CD14-positive monocyte (primary cell): Measurements from ENCODE around the gene BLOC1S1. TPM values are rescaled to one million over a fixed set of nuclear protein-coding genes. Genes with fewer than 3 reads are reported as not detected.

Experiments
- DNase-seq, 3 donors: peaks; one replicate each; pipeline ENCODE4 v3.0.0-alpha.2; 2011 to 2022
- H2AFZ ChIP-seq: 2 replicates; pipeline ENCODE4 v1.6.0; 2012; ENCODE audit warnings: mild to moderate bottlenecking, low read depth, low read length, inconsistent platforms; ENCODE audit not compliant: insufficient read depth, poor library complexity, severe bottlenecking
- H3K27ac ChIP-seq, 2 donors: 1 replicate in 1 of 2; 2 replicates in 1 of 2; pipeline ENCODE4 v1.5.1; 2012 to 2013; ENCODE audit warnings: low read length in 2 of 2, control low read depth in 1 of 2, inconsistent platforms in 1 of 2, low read depth in 1 of 2, mild to moderate bottlenecking in 1 of 2
- H3K27me3 ChIP-seq, 2 donors: one replicate each; pipeline versions ENCODE4 v1.6.0 to v1.6.1; 2011 to 2013; ENCODE audit warnings: low read length in 2 of 2; ENCODE audit not compliant: control insufficient read depth in 2 of 2, insufficient read depth in 2 of 2
- H3K36me3 ChIP-seq, 2 donors: replicated peaks in 1 of 2; 1 replicate in 1 of 2; 2 replicates in 1 of 2; pipeline versions ENCODE4 v1.5.1 to v1.6.1; 2012 to 2013; ENCODE audit warnings: low read length in 2 of 2, control low read depth in 1 of 2, inconsistent platforms in 1 of 2, mild to moderate bottlenecking in 1 of 2; ENCODE audit not compliant: insufficient read depth in 2 of 2, control insufficient read depth in 1 of 2
- H3K4me1 ChIP-seq, 2 donors: 1 replicate in 1 of 2; 2 replicates in 1 of 2; pipeline versions ENCODE4 v1.5.1 to v1.6.1; 2012 to 2013; ENCODE audit warnings: low read length in 2 of 2, control low read depth in 1 of 2, inconsistent platforms in 1 of 2, mild to moderate bottlenecking in 1 of 2, moderate library complexity in 1 of 2; ENCODE audit not compliant: insufficient read depth in 2 of 2, control insufficient read depth in 1 of 2
- H3K4me2 ChIP-seq: replicated peaks from 2 replicates; pipeline ENCODE3; 2012; ENCODE audit warnings: low read length, moderate library complexity, mild to moderate bottlenecking; ENCODE audit not compliant: poor library complexity, severe bottlenecking; ENCODE audit errors: extremely low read depth
- H3K4me3 ChIP-seq, 3 experiments: fragments of 200-600 bp in 1 of 3; sonication (generic) in 1 of 3; replicated peaks in 1 of 3; 1 replicate in 2 of 3; 2 replicates in 1 of 3; pipeline ENCODE4 v1.5.1; 2011 to 2013; ENCODE audit warnings: low read length in 3 of 3, mild to moderate bottlenecking in 3 of 3, control low read depth in 2 of 3, low read depth in 2 of 3, inconsistent platforms in 1 of 3, moderate library complexity in 1 of 3
- H3K79me2 ChIP-seq: 2 replicates; pipeline ENCODE4 v1.6.0; 2012; ENCODE audit warnings: mild to moderate bottlenecking, control low read depth, inconsistent platforms, low read length, moderate library complexity; ENCODE audit not compliant: insufficient read depth
- H3K9ac ChIP-seq: 2 replicates; pipeline ENCODE4 v1.6.0; 2017; ENCODE audit warnings: low read length, mild to moderate bottlenecking; ENCODE audit not compliant: insufficient read depth, poor library complexity, severe bottlenecking
- H3K9me3 ChIP-seq, 2 donors: replicated peaks in 1 of 2; 1 replicate in 1 of 2; 2 replicates in 1 of 2; pipeline versions ENCODE4 v1.5.1 to v1.6.1; 2012 to 2013; ENCODE audit warnings: low read length in 2 of 2, control low read depth in 1 of 2; ENCODE audit not compliant: control insufficient read depth in 1 of 2, insufficient read depth in 1 of 2
- H4K20me1 ChIP-seq: 2 replicates; pipeline ENCODE4 v1.6.0; 2012; ENCODE audit warnings: mild to moderate bottlenecking, low read length, control low read depth, moderate library complexity; ENCODE audit not compliant: insufficient read depth
- H3K27ac Mint-ChIP-seq, 7 donors: one replicate each; pipeline ENCODE4 v1.8.0; 2020; ENCODE audit warnings: mild to moderate bottlenecking in 7 of 7, mixed read lengths in 7 of 7, moderate library complexity in 6 of 7, inconsistent platforms in 2 of 7
- H3K27me3 Mint-ChIP-seq, 3 donors: one replicate each; pipeline ENCODE4 v1.8.0; 2021 to 2022; ENCODE audit warnings: low read depth in 3 of 3, mild to moderate bottlenecking in 3 of 3, mixed read lengths in 3 of 3, moderate library complexity in 3 of 3, inconsistent platforms in 1 of 3
- H3K36me3 Mint-ChIP-seq, 2 donors: one replicate each; pipeline ENCODE4 v1.8.0; 2020; ENCODE audit warnings: mixed read lengths in 2 of 2, inconsistent platforms in 1 of 2, mild to moderate bottlenecking in 1 of 2
- H3K4me1 Mint-ChIP-seq: one replicate; pipeline ENCODE4 v1.8.0; 2020; ENCODE audit warnings: mild to moderate bottlenecking, mixed read lengths
- H3K4me3 Mint-ChIP-seq, 2 donors: one replicate each; pipeline ENCODE4 v1.8.0; 2020; ENCODE audit warnings: mild to moderate bottlenecking in 2 of 2, mixed read lengths in 2 of 2, moderate library complexity in 1 of 2
- H3K9me3 Mint-ChIP-seq, 7 donors: one replicate each; pipeline ENCODE4 v1.8.0; 2020 to 2022; ENCODE audit warnings: mixed read lengths in 7 of 7, mild to moderate bottlenecking in 6 of 7, moderate library complexity in 6 of 7, inconsistent platforms in 2 of 7
- WGBS: methylation state at CpG from one replicate; pipeline ENCODE4 v1.1.5; 2013; ENCODE audit warnings: missing lambda C conversion rate; ENCODE audit not compliant: insufficient coverage; 5-methylcytosine and 5-hydroxymethylcytosine counted together
- intact Hi-C, 2 donors: fragments of 100-400 bp; cut with micrococcal nuclease; formaldehyde crosslinking; loops; one replicate each; pipeline versions ENCODE4 v1.15.0 to v1.15.1; 2023
- polyA plus RNA-seq, 3 donors: library from polyadenylated mRNA; depleted of rRNA in 1 of 3; unstranded in 2 of 3; stranded (reverse) in 1 of 3; fragments of 300-500 nt in 2 of 3; fragments of >200 nt in 1 of 3; fragmentation: Illumina TruSeq in 2 of 3; gene quantifications; 1 replicate in 2 of 3; 2 replicates in 1 of 3; pipeline ENCODE4 v1.2.3, GENCODE V29; 2012 to 2021
- TF ChIP-seq, protein P1 (sequence below): fragments of 200-600 bp; IDR thresholded peaks from one replicate; pipeline ENCODE4 v1.8.0; 2022; ENCODE audit warnings: antibody characterized with exemption, mild to moderate bottlenecking

BLOC1S1 gene
- polyA plus RNA-seq, 3 donors = 222 to 358 (median 223) TPM

DNA sequence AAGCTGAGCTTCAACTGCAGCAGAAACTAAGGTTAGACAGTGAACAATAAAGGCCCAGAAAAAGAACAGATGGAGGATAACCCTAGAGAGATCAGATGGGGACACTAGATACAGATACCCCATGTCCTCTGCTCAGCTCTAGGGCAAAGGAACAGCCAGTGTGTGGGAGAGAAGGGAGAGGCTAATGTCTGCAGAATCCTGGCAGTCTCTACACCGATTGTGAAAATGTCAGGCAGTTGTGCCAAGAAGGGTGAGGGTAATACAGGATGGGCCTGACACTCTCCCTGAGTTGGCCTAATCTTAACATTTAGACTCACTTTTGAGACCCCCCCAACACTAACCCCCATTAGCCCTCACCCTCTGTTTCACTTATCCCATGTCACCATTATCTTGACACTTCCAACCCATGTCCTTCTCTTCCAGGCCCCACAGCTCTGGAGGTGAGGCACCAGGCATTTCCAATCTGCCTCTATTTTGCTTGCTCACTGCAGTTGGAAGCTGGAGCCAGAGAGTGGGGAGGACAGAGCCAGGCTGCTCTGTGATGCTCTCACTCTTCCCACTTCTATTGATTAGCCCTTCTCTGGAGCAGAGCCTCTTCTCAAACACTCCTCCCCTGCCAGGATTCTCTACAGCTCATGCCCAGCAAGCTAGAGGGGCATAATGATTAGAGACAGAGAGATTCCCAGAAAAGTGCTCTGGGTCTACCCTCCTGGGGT is 3.0 kb upstream of the BLOC1S1 start:
- no CpG with 5 or more reads among the region's 1 CpG for WGBS
- Histone ChIP-seq H3K27ac (no peak overlapping the region), H3K4me1 (peaks cover 37 to 46% of the 10 kb centered on the region in 2 donors), H2AFZ (no peak overlapping the region), H3K4me2 (no peak overlapping the region), H3K79me2 (peaks cover 11% of the 10 kb centered on the region), H3K36me3 (no peaks in the 10 kb centered on the region), H3K9ac (no peak overlapping the region), H3K9me3 (no peaks in the 10 kb centered on the region), H3K4me3 (no peak overlapping the region), H4K20me1 (peaks cover 13% of the 10 kb centered on the region), H3K27me3 (peaks cover 14 to 42% of the 10 kb centered on the region in 2 donors)
- Mint-ChIP-seq H3K27ac (no peak overlapping the region), H3K27me3 (peaks cover 33 to 51% (median 44%) of the 10 kb centered on the region in 3 donors), H3K4me3 (no peak overlapping the region), H3K36me3 (peaks cover 3 to 5% of the 10 kb centered on the region in 2 donors), H3K4me1 (peaks cover 42% of the 10 kb centered on the region), H3K9me3 (peaks cover 0 to 2% (median 0%) of the 10 kb centered on the region in 7 donors)
- no peak for DNase-seq
- intact Hi-C loops = no loop called here
- TF ChIP-seq, protein P1, sequence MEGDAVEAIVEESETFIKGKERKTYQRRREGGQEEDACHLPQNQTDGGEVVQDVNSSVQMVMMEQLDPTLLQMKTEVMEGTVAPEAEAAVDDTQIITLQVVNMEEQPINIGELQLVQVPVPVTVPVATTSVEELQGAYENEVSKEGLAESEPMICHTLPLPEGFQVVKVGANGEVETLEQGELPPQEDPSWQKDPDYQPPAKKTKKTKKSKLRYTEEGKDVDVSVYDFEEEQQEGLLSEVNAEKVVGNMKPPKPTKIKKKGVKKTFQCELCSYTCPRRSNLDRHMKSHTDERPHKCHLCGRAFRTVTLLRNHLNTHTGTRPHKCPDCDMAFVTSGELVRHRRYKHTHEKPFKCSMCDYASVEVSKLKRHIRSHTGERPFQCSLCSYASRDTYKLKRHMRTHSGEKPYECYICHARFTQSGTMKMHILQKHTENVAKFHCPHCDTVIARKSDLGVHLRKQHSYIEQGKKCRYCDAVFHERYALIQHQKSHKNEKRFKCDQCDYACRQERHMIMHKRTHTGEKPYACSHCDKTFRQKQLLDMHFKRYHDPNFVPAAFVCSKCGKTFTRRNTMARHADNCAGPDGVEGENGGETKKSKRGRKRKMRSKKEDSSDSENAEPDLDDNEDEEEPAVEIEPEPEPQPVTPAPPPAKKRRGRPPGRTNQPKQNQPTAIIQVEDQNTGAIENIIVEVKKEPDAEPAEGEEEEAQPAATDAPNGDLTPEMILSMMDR = no peak

DNA sequence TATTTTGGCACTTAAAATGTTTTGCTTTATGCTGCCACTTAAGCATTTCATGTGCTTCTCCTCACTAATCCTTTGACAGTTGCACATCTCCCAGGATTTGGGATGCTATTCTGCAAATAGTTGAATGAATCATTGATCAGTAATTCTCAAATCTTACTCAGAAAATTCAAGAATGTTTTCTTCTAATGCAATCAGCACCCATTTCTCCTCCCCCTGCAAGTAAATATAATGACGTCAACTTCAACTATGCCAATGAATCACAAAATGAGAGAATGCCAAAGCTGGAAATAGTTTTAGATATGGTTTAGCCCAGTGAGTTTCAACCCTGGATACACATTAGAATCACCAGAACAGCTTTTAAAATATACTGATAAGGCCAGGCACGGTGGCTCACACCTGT is 2.1 kb upstream of the BLOC1S1 start:
- Histone ChIP-seq H3K27ac (no peak overlapping the region), H3K9ac (no peak overlapping the region), H2AFZ (no peak overlapping the region), H4K20me1 (peaks cover 22% of the 10 kb centered on the region), H3K36me3 (peaks cover 1 to 3% of the 10 kb centered on the region in 2 donors), H3K4me1 (peaks cover 34 to 46% of the 10 kb centered on the region in 2 donors), H3K4me2 (no peak overlapping the region), H3K4me3 (no peak overlapping the region), H3K9me3 (no peaks in the 10 kb centered on the region), H3K27me3 (peaks cover 14 to 38% of the 10 kb centered on the region in 2 donors), H3K79me2 (peaks cover 19% of the 10 kb centered on the region)
- no peaks in the 10 kb centered on the region for H3K9me3 Mint-ChIP-seq
- H3K4me1 Mint-ChIP-seq = peaks cover 42% of the 10 kb centered on the region
- TF ChIP-seq, protein P1 = no peak
- no peak for DNase-seq
- H3K4me3 Mint-ChIP-seq = no peak overlapping the region
- H3K27me3 Mint-ChIP-seq = peaks cover 30 to 43% (median 38%) of the 10 kb centered on the region in 3 donors
- 100% methylated on average over 1 of the region's 2 CpGs for WGBS
- peaks cover 10% of the 10 kb centered on the region in 2 donors for H3K36me3 Mint-ChIP-seq
- intact Hi-C loops = no loop called here
- H3K27ac Mint-ChIP-seq = no peak overlapping the region
